KOPT-K1 (cell line): ENCODE data around the gene HAPLN3.

Experiments used
- H3K27ac ChIP-seq: fragments of 200-600 bp; sonication (generic); 2 replicates; pipeline ENCODE4 v1.5.1; 2016; ENCODE audit warnings: antibody characterized with exemption, mild to moderate bottlenecking, low read depth, low read length; ENCODE audit not compliant: poor library complexity, severe bottlenecking
- H3K36me3 ChIP-seq: fragments of 200-600 bp; sonication (generic); 2 replicates; pipeline ENCODE4 v1.5.1; 2017; ENCODE audit warnings: antibody characterized with exemption, mild to moderate bottlenecking, low read length, moderate library complexity; ENCODE audit not compliant: insufficient read depth
- H3K9me3 ChIP-seq: fragments of 200-600 bp; sonication (generic); 2 replicates; pipeline ENCODE4 v1.5.1; 2017; ENCODE audit warnings: antibody characterized with exemption, low read length, mild to moderate bottlenecking; ENCODE audit not compliant: insufficient read depth, poor library complexity, severe bottlenecking

Gene HAPLN3

DNA sequence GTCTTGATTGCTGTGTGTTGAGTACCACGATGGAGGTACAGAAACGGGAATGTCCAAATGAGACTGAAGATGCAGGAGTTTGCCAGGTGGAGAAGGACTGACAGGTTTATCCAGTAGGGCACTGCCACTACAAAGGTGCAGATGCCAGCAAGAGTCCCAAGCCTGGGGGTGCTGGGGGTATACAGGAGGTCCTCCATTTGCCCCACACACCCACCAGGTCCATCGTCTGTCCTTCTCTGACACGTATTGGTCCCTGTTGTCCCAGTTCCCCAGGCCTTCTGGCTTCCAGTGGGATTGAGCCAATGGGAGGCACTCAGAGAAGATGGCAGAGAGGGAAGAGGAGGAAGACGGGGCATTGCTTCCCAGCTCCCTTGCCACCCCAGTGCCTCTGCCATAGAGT is 6.6 kb downstream of the HAPLN3 start:
- Histone ChIP-seq H3K9me3 (no peaks in the 10 kb centered on the region), H3K36me3 (no peaks in the 10 kb centered on the region), H3K27ac (no peak overlapping the region)

DNA sequence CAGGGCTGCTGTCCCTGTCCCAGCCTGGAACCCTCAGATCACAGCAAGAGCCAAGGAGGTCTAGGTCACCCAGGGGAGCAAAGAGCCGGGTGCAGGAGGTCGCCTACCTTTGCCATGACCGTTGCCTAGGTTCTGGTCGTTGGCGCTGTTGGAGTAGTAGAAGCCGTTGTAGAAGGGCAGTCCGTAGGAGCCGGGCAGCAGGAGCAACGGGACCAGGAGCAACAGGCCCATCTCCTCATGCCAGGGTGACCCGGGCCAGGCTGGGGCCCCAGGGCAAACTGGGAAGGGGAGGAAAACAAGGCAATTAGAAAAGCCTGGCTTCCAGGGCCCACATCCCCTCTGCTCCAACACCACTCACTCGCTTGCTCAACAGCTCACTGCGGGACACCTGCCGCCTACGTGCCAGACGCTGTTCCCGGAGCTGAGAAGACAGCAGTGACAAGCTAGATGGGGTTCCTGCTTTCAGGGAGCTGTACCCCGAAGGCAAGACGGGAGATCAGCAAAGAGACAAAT is 8.2 kb downstream of the HAPLN3 start:
- no peaks in the 10 kb centered on the region for H3K9me3 ChIP-seq
- H3K36me3 ChIP-seq = no peaks in the 10 kb centered on the region
- no peak overlapping the region for H3K27ac ChIP-seq

DNA sequence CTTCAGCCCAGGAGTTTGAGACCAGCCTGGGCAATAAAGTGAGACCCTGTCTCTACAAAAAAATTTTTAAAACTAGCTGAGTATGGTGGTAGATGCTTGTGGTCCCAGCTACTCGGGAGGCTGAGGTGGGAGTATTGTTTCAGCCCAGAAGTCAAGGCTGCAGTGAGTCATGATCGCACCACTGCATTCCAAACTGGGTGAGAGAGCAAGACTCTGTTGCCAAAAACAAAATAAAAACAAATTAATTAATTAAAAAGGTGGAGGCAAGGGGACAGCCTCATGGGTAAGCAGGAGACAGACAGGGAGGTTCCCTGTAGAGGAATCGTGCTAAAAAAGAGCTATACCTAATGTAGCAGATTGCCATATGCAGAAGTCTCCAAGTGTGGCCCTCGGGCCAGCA is 12.6 kb downstream of the HAPLN3 start:
- H3K27ac ChIP-seq = no peak overlapping the region
- H3K36me3 ChIP-seq = no peaks in the 10 kb centered on the region
- no peaks in the 10 kb centered on the region for H3K9me3 ChIP-seq

DNA sequence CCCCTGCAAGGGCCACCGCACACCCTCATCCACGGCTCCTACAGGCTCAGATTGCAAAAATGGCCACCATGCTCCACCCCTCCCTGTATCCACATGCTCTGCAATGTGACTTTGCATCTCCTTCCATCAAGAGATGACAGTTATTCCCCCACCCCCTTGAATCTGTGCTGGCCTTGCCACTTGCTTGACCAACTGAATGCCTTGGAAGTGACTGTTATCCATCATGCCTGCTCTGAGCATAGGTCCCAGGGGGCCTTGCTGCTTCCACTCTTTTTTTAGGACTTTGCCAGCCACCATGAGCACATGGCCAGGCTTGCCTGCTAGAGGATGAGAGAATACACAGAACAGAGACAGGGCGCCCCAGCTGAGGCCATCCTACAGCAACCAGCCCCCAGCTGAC is 13.6 kb downstream of the HAPLN3 start:
- H3K27ac ChIP-seq = no peak overlapping the region
- no peaks in the 10 kb centered on the region for H3K9me3 ChIP-seq
- H3K36me3 ChIP-seq = no peaks in the 10 kb centered on the region

DNA sequence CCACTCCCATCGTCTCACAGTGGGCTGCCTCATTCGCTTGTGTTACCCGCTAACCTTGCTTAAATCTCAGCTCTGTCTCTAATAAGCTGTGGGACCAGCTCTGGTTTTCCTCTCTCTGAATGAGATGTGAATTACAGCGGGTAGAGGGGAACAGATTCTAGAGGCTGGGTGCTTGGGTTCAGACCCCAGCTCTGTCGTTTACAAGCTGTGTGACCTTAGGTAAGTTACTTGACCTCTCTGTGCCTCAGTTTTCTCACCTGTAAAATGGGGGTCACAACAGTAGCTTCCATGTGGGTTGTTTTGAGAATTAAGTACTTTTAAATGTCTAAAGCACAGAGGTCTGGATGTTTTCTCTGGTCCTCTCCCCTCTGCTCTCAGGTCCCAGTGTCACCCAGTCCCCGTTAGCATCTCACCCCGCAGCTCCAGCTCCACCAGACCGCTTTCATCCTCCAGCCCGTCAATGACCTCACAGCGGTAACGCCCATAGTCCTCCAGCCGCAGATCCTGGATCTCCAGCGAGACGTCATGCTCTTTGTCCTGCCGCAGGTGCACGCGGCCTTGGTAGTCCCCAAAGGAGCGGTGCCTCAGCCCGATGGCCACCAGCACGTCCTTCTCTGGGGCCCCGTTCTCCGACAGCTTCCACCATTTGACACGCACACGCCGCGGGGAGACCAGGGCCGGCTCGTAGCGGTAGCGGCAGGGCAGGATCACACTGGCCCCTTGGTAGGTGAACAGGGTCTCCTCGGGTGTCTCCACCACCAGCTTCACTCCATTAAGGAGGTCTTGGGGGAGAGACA is 14.2 kb downstream of the HAPLN3 start:
- Histone ChIP-seq H3K36me3 (no peaks in the 10 kb centered on the region), H3K9me3 (no peaks in the 10 kb centered on the region), H3K27ac (no peak overlapping the region)

DNA sequence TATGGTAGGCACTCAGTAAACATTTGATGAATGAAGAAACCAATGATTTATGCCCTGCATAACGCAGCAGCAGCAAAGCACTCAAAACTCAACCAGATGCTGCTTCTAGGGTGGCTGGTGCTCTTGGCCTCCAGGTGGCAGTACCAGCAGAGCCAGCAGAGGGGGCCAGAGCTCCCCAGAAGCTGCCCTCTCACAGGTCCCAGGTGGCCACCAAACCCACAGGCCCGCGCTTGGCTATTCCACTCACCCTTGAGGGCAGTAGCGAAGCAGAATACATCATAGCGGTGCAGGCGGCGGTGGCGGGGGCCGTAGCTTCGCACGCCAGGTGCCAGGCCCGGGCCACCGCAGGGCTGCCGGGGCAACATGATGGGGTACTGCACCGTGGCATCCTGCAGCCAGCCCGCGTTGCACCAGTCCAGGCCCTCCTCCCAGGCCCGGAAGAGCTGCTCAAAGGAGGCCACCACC is 16.6 kb downstream of the HAPLN3 start:
- Histone ChIP-seq H3K9me3 (no peaks in the 10 kb centered on the region), H3K36me3 (no peaks in the 10 kb centered on the region), H3K27ac (no peak overlapping the region)

DNA sequence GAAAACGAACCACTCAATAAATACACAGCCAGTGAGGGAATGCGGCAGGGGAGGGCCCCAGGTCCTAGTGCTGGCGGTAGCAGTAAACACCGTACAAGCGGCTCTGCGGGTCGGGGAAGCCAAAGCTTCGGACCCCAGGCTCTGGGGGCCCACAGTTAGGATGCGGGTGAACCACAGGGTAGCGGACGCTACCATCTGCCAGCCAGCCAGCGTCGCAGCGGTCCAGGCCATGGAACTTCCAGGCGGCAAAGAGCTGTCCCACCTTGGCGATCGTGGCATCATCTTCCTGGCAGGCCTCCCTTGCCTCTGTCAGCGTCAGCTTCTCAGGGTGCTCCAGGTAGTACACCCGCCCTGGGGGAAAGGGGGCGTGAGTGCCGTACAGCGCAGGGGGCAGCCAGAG is 17.4 kb downstream of the HAPLN3 start:
- Histone ChIP-seq H3K9me3 (no peaks in the 10 kb centered on the region), H3K36me3 (no peaks in the 10 kb centered on the region), H3K27ac (no peak overlapping the region)

DNA sequence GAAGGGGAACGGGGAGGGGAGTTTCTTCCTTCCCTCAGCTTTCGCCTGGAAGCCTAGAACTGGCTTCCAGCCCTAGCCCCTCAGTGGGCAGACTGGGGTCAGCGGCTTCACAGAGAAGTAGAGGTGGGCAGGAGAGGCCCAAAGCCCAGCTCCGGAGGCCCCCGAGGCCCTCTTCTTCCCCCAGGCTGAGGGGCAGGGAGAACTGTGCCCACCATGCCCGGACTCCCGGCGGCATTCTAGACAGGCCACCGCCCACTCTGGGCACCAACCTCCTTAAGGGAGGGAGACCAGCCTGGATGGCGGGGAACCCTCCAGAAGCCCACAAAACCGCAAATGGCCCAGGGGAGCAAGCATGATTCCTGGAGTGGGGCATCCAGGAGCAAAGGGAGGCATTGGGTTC is 17.9 kb downstream of the HAPLN3 start:
- Histone ChIP-seq H3K27ac (no peak overlapping the region), H3K36me3 (no peaks in the 10 kb centered on the region), H3K9me3 (no peaks in the 10 kb centered on the region)

DNA sequence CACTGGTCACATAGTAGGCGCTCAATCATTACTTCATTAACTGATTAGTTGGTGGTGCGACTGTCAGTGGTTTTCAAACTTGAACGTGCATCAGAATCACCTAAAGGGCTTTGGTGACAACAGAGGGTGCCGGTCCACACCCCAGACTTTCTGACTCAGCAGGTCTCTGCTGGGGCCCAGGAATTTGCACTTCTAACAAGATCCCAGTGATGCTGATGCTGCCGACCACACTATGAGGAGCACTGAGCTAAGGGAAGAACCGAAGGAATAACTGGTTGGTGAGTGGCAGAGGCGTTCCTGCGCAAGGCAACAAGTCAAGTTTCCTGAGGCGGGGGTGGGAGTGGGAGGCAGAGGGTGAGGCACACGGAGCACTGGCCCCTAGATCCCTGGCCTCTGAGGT is 18.8 kb downstream of the HAPLN3 start:
- Histone ChIP-seq H3K36me3 (no peaks in the 10 kb centered on the region), H3K27ac (no peak overlapping the region), H3K9me3 (no peaks in the 10 kb centered on the region)

DNA sequence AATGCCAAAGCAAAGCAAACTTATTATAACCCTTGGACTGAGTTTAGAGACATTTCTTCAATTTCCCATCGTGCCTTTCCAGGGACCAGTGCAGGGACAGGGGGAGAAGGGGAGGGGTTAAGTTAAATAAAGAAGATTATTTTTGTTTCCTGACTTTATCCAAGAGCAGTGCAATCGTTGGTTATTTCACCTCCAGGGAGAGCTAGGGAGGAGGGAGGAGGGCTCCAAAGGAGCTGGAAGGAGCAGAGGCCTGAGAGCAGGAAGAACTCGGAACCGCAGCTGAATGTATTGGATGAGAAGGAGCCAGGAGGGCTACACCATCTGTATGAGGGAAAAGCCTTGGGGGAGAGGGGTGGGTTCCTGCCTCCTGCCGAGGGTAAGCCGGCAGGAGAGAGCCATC is 20.7 kb downstream of the HAPLN3 start:
- no peak overlapping the region for H3K27ac ChIP-seq
- no peaks in the 10 kb centered on the region for H3K36me3 ChIP-seq
- no peaks in the 10 kb centered on the region for H3K9me3 ChIP-seq

DNA sequence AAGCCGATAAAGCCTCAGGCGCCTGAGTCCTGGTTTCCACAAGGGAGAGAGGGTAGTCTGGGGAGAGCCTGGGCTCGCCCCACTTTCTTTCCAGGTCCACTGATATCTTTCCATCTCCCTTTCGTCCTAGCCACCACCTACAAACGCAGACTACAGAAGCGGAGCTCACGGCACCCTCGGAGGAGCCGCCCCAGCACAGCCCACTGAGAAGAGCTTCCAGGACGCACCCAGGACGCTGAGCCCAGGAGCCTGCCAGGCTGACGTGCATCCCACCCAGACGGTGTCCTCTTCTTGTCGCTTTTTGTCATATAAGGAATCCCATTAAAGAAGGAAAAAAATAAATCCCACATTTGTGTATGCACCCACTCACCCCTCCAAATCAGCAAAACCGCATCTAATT is 21.1 kb downstream of the HAPLN3 start:
- Histone ChIP-seq H3K27ac (no peak overlapping the region), H3K9me3 (no peaks in the 10 kb centered on the region), H3K36me3 (no peaks in the 10 kb centered on the region)

DNA sequence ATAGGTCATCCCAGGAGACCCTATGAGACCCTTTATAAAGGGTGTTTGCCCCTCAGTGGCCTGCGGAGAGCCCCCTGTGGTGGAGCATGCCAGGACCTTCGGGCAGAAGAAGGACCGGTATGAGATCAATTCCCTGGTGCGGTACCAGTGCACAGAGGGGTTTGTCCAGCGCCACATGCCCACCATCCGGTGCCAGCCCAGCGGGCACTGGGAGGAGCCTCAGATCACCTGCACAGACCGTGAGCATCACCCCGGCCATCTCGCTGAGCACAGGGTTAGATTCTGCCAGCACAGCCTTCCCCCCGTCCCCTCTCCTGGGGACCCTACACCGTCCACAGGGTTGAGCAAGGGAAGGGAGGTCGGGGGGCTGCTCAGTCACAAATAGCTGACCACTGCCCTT is 21.6 kb downstream of the HAPLN3 start:
- Histone ChIP-seq H3K36me3 (no peaks in the 10 kb centered on the region), H3K27ac (no peak overlapping the region), H3K9me3 (no peaks in the 10 kb centered on the region)

DNA sequence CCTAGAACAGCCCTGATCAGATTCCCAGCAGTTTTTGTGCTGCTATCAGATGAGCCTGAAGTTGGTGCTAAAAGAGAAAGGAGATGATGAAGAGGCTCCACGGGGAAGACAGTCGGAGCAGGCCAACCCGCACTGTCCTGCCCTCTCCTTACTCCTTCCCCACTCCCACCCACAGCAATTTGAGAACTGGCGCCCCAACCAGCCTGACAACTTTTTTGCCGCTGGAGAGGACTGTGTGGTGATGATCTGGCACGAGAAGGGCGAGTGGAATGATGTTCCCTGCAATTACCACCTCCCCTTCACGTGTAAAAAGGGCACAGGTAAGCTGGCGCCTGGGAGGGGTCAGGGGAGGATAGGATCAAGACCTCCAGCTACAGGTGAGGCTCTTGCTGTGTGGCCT is 22.6 kb downstream of the HAPLN3 start:
- Histone ChIP-seq H3K36me3 (no peaks in the 10 kb centered on the region), H3K27ac (no peak overlapping the region)

DNA sequence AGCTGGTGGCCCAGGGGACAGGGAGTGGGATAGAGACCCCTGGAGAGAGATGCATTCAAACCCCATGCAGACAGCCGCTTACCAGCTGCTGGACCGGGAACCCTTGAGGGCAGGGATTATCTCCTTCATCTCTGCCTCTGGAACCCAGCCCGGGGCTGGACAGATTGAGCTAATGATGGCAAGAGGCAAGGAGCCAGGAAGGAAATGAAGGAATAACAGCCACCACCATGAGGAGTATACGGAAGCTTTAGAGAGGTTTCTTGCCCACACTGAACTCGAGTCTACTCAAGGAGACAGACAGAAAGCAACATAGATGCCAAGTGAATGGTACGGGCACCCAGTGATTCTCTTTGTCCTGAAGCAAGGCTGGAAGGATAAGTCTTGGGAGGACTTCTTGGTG is 23.2 kb downstream of the HAPLN3 start:
- no peaks in the 10 kb centered on the region for H3K36me3 ChIP-seq
- no peak overlapping the region for H3K27ac ChIP-seq
- no peaks in the 10 kb centered on the region for H3K9me3 ChIP-seq

More for the DNA sequence above, 22.6 kb downstream of the HAPLN3 start:
- no peaks in the 10 kb centered on the region for H3K9me3 ChIP-seq

DNA sequence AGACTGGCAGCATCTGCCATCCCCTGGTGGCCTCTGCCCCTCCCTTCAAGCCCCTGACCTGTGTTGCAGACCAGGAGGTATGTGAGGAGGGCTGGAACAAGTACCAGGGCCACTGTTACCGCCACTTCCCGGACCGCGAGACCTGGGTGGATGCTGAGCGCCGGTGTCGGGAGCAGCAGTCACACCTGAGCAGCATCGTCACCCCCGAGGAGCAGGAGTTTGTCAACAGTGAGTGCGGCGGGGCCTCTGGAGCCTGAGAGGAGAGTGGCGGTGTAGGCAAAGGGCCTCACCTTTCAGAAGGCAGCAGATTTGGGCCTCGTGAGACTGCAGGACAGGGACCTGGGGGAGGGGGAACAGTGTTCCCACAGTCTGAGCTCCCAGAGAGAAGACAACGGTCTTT is 24.0 kb downstream of the HAPLN3 start:
- H3K27ac ChIP-seq = no peak overlapping the region
- no peaks in the 10 kb centered on the region for H3K9me3 ChIP-seq
- H3K36me3 ChIP-seq = no peaks in the 10 kb centered on the region

DNA sequence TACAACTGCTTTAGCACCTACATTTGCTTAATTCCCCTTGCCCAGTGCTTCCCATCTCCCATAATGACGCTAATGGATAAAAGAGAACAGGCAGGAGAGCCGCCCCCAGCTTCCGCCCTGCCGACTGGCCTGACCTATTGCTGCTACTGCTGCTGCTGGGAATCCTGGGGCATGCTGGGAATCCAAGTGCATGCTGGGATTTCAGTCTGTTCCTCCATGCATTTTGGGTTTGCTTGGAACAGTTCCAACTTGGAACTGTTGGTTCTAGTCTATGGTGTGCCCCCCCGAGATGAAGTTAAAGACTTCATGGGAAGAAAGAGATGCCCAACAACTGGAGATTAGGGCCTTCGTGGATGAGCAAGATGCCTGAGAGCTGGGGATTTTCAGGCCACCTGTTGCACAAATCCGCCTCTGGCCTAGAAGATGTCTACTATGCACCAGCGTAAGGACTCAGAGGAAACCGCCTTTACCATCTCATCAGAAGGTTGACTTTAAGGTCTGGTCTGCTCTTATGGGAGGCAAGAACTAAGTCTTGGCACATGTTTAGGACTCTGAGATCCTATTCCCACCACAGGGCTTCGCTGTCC is 29.0 kb downstream of the HAPLN3 start:
- no peaks in the 10 kb centered on the region for H3K9me3 ChIP-seq
- H3K27ac ChIP-seq = no peak overlapping the region
- no peaks in the 10 kb centered on the region for H3K36me3 ChIP-seq
